Measurements from ENCODE around the gene LGALS4.
"Not testable (repeated sequence)": the region's sequence is repeated elsewhere in the genome, so short reads cannot be mapped to it uniquely, and the experiment has no call there.

The LGALS4 gene

GRCh38 chr19:38812841-38813320 lies at the start of gene LGALS4:
Gene LGALS4 (minus strand): TSS chr19:38812945. CDS start chr19:38812886, 59 bp downstream.
- TF ChIP-seq EZH2 (IDR thresholded peaks at IDR 0.05; ENCODE audit: borderline replicate concordance, low read depth, low read length, severe bottlenecking) (no peak), CTCF (IDR thresholded peaks at IDR 0.05; ENCODE audit: borderline replicate concordance, extremely low read depth, low read length, poor library complexity, severe bottlenecking) (no peak)
- H2AFZ ChIP-seq (ENCODE audit: low read depth, low read length), result no peak within 1 kb of the TSS
- no peaks in the 10 kb centered on the region for H3K79me2 ChIP-seq (ENCODE audit: insufficient read depth, low read length)
- no peak within 1 kb of the TSS for H3K9ac ChIP-seq (ENCODE audit: low read depth, low read length)
- peaks cover 27% of the 10 kb centered on the region for H3K36me3 ChIP-seq (ENCODE audit: insufficient read depth, low read length)
- H3K9me3 ChIP-seq (ENCODE audit: insufficient read depth, low read length, severe bottlenecking), result no peaks in the 10 kb centered on the region
- no peaks in the 10 kb centered on the region for H3K27me3 ChIP-seq (ENCODE audit: insufficient read depth, low read length, poor library complexity)
- no peak for DNase-seq
- no peak within 1 kb of the TSS for H3K4me2 ChIP-seq (ENCODE audit: insufficient read depth, low read length)
- no peak within 1 kb of the TSS for H3K27ac ChIP-seq (ENCODE audit: low read length)
- H4K20me1 ChIP-seq (ENCODE audit: insufficient read depth, low read length), result peaks cover 3% of the 10 kb centered on the region; the same call in 1 of the 2 replicates
- ATAC-seq (ENCODE audit: insufficient read depth, low read depth), result no peak; the same call in 2 of the 3 replicates
- no peak within 1 kb of the TSS for H3K4me3 ChIP-seq (ENCODE audit: low read depth in 1 of 2, low read length in 2 of 2)
- no peaks in the 10 kb centered on the region for H3K4me1 ChIP-seq (ENCODE audit: insufficient read depth, low read length)

GRCh38 chr19:38861368-38861767 lies 48.6 kb upstream of the LGALS4 start:
- Histone ChIP-seq H2AFZ (ENCODE audit: low read depth, low read length) (no peak overlapping the region), H3K9ac (ENCODE audit: low read depth, low read length) (no peak overlapping the region), H3K4me2 (ENCODE audit: insufficient read depth, low read length) (no peak overlapping the region), H3K36me3 (ENCODE audit: insufficient read depth, low read length) (no peaks in the 10 kb centered on the region), H3K79me2 (ENCODE audit: insufficient read depth, low read length) (no peaks in the 10 kb centered on the region), H3K27ac (ENCODE audit: low read length) (no peak overlapping the region), H3K27me3 (ENCODE audit: insufficient read depth, low read length, poor library complexity) (no peaks in the 10 kb centered on the region), H3K4me3 (ENCODE audit: low read depth in 1 of 2, low read length in 2 of 2) (no peak overlapping the region), H3K4me1 (ENCODE audit: insufficient read depth, low read length) (no peaks in the 10 kb centered on the region), H3K9me3 (ENCODE audit: insufficient read depth, low read length, severe bottlenecking) (no peaks in the 10 kb centered on the region), H4K20me1 (ENCODE audit: insufficient read depth, low read length) (no peaks in the 10 kb centered on the region)
- TF ChIP-seq EZH2 (IDR thresholded peaks at IDR 0.05; ENCODE audit: borderline replicate concordance, low read depth, low read length, severe bottlenecking) (no peak), CTCF (IDR thresholded peaks at IDR 0.05; ENCODE audit: borderline replicate concordance, extremely low read depth, low read length, poor library complexity, severe bottlenecking) (no peak)
- DNase-seq, result no peak
- ATAC-seq (ENCODE audit: insufficient read depth, low read depth), result no peak

GRCh38 chr19:38859631-38860204 lies 47.0 kb upstream of the LGALS4 start:
- H3K9me3 ChIP-seq (ENCODE audit: insufficient read depth, low read length, severe bottlenecking); H3K4me2 ChIP-seq (ENCODE audit: insufficient read depth, low read length); H3K9ac ChIP-seq (ENCODE audit: low read depth, low read length); H3K36me3 ChIP-seq (ENCODE audit: insufficient read depth, low read length); H2AFZ ChIP-seq (ENCODE audit: low read depth, low read length); H3K27ac ChIP-seq (ENCODE audit: low read length); DNase-seq; H3K4me1 ChIP-seq (ENCODE audit: insufficient read depth, low read length); H3K4me3 ChIP-seq (ENCODE audit: low read depth in 1 of 2, low read length in 2 of 2); H4K20me1 ChIP-seq (ENCODE audit: insufficient read depth, low read length); H3K27me3 ChIP-seq (ENCODE audit: insufficient read depth, low read length, poor library complexity); H3K79me2 ChIP-seq (ENCODE audit: insufficient read depth, low read length); ATAC-seq (ENCODE audit: insufficient read depth, low read depth): not testable (repeated sequence)

- Histone ChIP-seq H2AFZ (ENCODE audit: low read depth, low read length) (no peak overlapping the region), H3K4me2 (ENCODE audit: insufficient read depth, low read length) (no peak overlapping the region), H3K9me3 (ENCODE audit: insufficient read depth, low read length, severe bottlenecking) (no peaks in the 10 kb centered on the region), H3K27ac (ENCODE audit: low read length) (no peak overlapping the region), H3K4me1 (ENCODE audit: insufficient read depth, low read length) (peaks cover 9% of the 10 kb centered on the region), H3K4me3 (ENCODE audit: low read depth in 1 of 2, low read length in 2 of 2) (no peak overlapping the region), H4K20me1 (ENCODE audit: insufficient read depth, low read length) (no peaks in the 10 kb centered on the region), H3K79me2 (ENCODE audit: insufficient read depth, low read length) (no peaks in the 10 kb centered on the region; the same call in 1 of the 2 replicates), H3K36me3 (ENCODE audit: insufficient read depth, low read length) (no peaks in the 10 kb centered on the region), H3K27me3 (ENCODE audit: insufficient read depth, low read length, poor library complexity) (no peaks in the 10 kb centered on the region), H3K9ac (ENCODE audit: low read depth, low read length) (no peak overlapping the region)
- TF ChIP-seq CTCF (IDR thresholded peaks at IDR 0.05; ENCODE audit: borderline replicate concordance, extremely low read depth, low read length, poor library complexity, severe bottlenecking) (no peak), EZH2 (IDR thresholded peaks at IDR 0.05; ENCODE audit: borderline replicate concordance, low read depth, low read length, severe bottlenecking) (no peak)
- no peak for ATAC-seq (ENCODE audit: insufficient read depth, low read depth)
- no peak for DNase-seq
Observed at GRCh38 chr19:38856813-38857212, 44.1 kb upstream of the LGALS4 start.

GRCh38 chr19:38855751-38856150 lies 43.0 kb upstream of the LGALS4 start:
- H3K9ac ChIP-seq (ENCODE audit: low read depth, low read length); H3K27ac ChIP-seq (ENCODE audit: low read length); DNase-seq; ATAC-seq (ENCODE audit: insufficient read depth, low read depth); H3K4me2 ChIP-seq (ENCODE audit: insufficient read depth, low read length); H3K4me3 ChIP-seq (ENCODE audit: low read depth in 1 of 2, low read length in 2 of 2); H3K27me3 ChIP-seq (ENCODE audit: insufficient read depth, low read length, poor library complexity); H4K20me1 ChIP-seq (ENCODE audit: insufficient read depth, low read length); H3K36me3 ChIP-seq (ENCODE audit: insufficient read depth, low read length); H3K79me2 ChIP-seq (ENCODE audit: insufficient read depth, low read length); H2AFZ ChIP-seq (ENCODE audit: low read depth, low read length); H3K9me3 ChIP-seq (ENCODE audit: insufficient read depth, low read length, severe bottlenecking): not testable (repeated sequence)
- peaks cover 19% of the 10 kb centered on the region for H3K4me1 ChIP-seq (ENCODE audit: insufficient read depth, low read length)

GRCh38 chr19:38854961-38855360 lies 42.2 kb upstream of the LGALS4 start:
- not testable (repeated sequence) for H2AFZ ChIP-seq (ENCODE audit: low read depth, low read length); H3K4me3 ChIP-seq (ENCODE audit: low read depth in 1 of 2, low read length in 2 of 2); H3K4me2 ChIP-seq (ENCODE audit: insufficient read depth, low read length); H3K9ac ChIP-seq (ENCODE audit: low read depth, low read length); H3K9me3 ChIP-seq (ENCODE audit: insufficient read depth, low read length, severe bottlenecking); H3K36me3 ChIP-seq (ENCODE audit: insufficient read depth, low read length); H3K27ac ChIP-seq (ENCODE audit: low read length); DNase-seq; H3K79me2 ChIP-seq (ENCODE audit: insufficient read depth, low read length); ATAC-seq (ENCODE audit: insufficient read depth, low read depth); H4K20me1 ChIP-seq (ENCODE audit: insufficient read depth, low read length); H3K27me3 ChIP-seq (ENCODE audit: insufficient read depth, low read length, poor library complexity)
- H3K4me1 ChIP-seq (ENCODE audit: insufficient read depth, low read length), result peaks cover 19% of the 10 kb centered on the region

Measured in DND-41 (cell line).